GM18517 (cell line): ENCODE data around the gene ATP8A1.
A peak's percentile ranks its signal among the peaks of the same experiment; 100 is the strongest.
"Not testable (repeated sequence)": the region's sequence is repeated elsewhere in the genome, so short reads cannot be mapped to it uniquely, and the experiment has no call there.

ENCODE experiments used
- ATAC-seq: cut with Tn5 transposase; IDR thresholded peaks from one replicate; pipeline ENCODE4 v1.9.1; 2021; ENCODE audit warnings: mild to moderate bottlenecking, moderate library complexity; ENCODE audit not compliant: unreplicated experiment

The ATP8A1 gene

DNA sequence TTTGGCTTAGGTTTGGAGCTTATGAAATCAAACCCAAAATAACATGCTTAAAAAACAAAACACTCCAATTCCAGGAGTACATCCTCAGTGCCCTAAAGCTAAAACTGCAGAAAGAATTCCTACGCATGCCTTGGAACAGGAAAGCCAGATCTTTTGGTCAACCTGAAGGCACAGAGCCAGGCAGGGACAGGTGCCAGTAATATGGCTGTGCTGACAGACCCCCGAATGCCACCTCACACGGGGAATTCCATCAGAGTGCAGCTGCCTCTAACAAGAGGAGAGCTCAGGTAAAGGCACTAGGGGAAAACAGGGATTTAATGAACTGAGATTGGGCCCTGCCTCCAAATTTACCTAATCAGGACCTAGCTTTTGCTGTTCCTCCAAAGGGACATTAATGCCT, 182.5 kb downstream of the ATP8A1 start:
- no peak for ATAC-seq

DNA sequence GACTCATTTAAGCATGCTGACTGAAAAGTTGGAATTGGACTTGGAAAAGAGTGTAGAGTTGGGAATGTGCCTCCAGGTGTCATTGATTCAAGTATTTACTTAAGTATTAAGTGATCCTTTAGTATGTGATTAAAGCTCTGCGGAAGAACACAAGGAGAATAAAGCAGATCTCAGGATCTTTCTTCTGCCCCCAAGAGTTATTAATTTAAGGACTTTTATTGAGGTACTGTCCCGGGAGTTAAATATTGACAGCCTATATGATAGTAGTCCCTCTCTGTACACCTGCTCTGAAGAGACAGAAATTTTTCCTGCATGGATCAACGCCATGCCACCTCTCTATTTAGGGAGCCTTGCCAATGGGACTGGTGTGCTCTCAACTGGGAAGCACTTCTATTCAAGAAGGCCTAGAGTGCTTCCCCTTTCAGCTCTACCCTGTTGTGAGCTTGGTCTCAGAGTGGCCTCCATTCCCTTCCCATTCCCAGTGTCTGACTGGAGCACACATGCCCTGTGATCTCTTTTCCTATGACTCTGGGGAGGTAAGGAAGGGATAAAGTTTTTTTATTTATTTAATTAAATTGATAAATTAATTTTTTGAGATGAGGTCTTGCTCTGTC, 183.7 kb downstream of the ATP8A1 start:
- ATAC-seq, result no peak

- ATAC-seq, result no peak
Observed at GRCh38 chr4:42471896-42472295, 185.0 kb downstream of the ATP8A1 start.

DNA sequence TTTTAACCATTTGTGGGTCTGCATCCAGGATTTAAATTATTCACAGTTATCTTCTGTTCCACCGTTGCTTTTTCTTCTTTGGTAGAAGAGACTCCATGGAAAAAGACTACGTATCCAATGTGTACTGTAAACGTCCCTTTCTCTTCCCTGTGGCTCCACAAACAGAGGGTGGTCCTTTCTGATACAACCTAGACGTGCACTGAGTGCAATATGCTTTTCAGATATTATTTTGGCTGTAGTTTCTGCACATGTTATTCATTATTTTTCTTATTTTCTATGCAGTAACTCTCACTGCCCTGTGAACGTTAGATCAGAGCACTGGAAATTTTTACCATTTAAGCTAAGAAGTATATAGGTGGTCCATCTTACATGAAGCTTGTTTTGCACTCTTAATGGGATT, 186.9 kb downstream of the ATP8A1 start:
- ATAC-seq, result no peak

- ATAC-seq, result not testable (repeated sequence)
Observed at GRCh38 chr4:42467777-42468176, 189.1 kb downstream of the ATP8A1 start.

- ATAC-seq, result no peak
Observed at GRCh38 chr4:42466273-42466844, 190.5 kb downstream of the ATP8A1 start.

GRCh38 chr4:42464550-42465094, 192.3 kb downstream of the ATP8A1 start:
- no peak for ATAC-seq

GRCh38 chr4:42461216-42461615, 195.7 kb downstream of the ATP8A1 start:
- ATAC-seq, result not testable (repeated sequence)

DNA sequence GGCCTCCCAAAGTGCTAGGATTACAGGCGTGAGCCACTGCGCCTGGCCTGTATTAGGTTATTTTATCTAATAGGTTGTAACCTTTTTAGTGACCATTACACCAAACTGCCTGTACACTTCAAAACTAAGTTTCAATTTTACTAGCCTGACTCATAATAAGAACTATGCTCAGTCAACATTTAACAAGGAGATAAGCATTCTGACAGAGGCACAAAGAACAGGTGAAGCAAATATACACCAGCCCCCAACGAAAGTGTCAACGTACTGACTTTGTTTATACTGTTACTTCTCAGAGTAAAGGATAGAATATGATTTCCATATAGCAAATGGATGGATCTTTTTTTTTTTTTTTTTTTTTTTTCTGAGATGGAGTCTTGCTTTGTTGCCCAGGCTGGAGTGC, 196.9 kb downstream of the ATP8A1 start:
- ATAC-seq, result peak; percentile 99

DNA sequence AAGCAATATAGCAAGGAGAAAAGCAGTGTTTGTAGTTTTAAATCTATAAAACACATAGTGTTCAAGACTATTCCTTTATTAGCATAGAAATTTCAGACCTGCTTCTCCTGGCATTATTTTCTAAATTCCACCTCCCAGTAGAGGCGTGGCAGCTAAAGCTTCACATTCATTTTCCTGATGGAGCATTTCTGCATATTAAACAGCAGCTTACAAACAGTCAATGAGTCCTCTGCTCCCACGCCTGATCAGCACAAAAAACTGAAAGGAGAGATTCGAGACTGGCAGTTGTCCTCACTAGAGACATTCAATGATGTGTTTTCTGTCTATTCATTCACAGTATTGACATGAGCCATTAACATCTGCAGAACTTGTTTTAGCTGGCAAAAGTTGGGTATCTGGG, 198.2 kb downstream of the ATP8A1 start:
- no peak for ATAC-seq

DNA sequence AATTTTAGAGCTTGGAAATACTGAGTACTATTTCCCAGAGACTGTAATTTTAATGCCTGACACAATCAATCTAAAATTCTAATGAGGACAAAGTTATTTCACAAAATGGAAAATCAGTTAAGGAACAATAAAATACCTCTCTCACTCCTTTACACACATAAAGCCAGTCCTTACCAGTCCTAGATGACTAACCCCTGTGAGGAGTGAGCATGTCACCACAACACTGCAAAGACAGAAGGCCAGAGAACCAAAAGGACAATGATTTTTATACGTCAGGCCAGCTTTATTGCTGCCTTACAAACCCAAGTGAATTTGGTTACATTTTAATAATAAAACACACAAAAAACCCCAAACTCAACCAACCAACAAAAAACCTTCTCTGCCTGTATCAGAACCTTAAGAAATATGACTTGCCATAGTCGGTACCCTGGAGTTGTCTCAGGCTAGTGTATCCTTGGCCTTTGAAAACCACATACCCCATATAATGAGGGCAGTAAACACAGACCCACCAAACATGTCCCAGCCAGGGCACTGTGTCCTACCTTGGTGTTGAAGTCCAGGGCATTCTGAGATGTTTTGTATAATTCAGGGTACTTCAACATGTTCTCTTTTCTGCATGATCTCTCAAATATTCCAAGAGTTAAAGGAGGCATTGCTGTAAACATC, 202.0 kb downstream of the ATP8A1 start:
- ATAC-seq, result no peak

GRCh38 chr4:42453612-42454011, 203.3 kb downstream of the ATP8A1 start:
- no peak for ATAC-seq

DNA sequence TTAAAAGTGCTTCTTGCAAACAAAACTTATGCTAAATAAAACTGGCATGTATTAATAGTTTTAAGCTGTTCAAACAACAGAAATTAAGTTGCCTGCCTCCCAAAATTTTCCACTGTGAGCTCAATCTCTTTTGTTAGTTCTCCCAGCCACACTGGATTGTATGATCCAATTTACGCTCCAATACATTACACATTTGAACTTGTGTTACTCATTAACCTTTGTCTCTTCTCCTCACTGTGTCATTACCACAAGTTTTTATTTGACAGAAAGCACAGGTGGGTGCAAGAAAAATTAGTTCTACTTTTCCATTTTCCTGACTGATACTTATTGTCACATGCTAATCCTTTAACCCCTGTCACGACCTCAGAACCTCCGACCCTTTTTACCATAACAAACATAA, 204.1 kb downstream of the ATP8A1 start:
- no peak for ATAC-seq

GRCh38 chr4:42446823-42447222, 210.1 kb downstream of the ATP8A1 start:
- ATAC-seq, result no peak

DNA sequence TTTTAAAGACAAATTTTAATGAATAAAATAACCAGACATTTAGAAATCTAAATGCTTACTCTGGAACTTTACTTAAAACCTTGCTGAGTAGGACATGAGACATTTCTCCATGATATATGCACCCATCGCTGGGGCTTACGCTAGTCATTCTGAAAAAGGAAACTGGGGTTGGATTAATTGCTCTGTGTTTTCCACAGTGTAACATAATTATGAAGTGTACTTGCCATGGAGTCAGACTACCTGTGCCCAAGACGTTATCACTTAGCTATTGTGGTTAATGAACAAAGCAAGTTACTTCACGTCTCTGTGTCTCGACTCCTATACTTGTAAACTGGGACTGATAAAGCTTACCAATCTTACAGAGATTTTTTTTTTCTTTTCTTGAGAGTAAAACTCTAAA, 211.9 kb downstream of the ATP8A1 start:
- ATAC-seq, result no peak

GRCh38 chr4:42442601-42443000, 214.3 kb downstream of the ATP8A1 start:
- no peak for ATAC-seq

GRCh38 chr4:42440083-42440482, 216.8 kb downstream of the ATP8A1 start:
- ATAC-seq, result no peak

GRCh38 chr4:42436928-42437565, 219.9 kb downstream of the ATP8A1 start:
- no peak for ATAC-seq

GRCh38 chr4:42428036-42428435, 228.9 kb downstream of the ATP8A1 start:
- no peak for ATAC-seq

GRCh38 chr4:42425146-42426065, 231.5 kb downstream of the ATP8A1 start:
- ATAC-seq, result no peak

- ATAC-seq, result no peak
Observed at GRCh38 chr4:42420140-42420539, 236.8 kb downstream of the ATP8A1 start.
